RWPE2 (cell line): ENCODE results near the gene SPAG6.

ENCODE experiments used
- ATAC-seq: fragments of 200-7000 bp; cut with Tn5 transposase; 3 replicates; pipeline ENCODE4 v1.9.1; 2021; ENCODE audit warnings: low read depth
- DNase-seq: peaks from one replicate; pipeline ENCODE4 v3.0.0-alpha.2; 2020; ENCODE audit warnings: low spot score
- H3K27ac ChIP-seq: fragments of 450-650 bp; 2 replicates; pipeline ENCODE4 v1.5.1; 2017; ENCODE audit warnings: mild to moderate bottlenecking; ENCODE audit not compliant: poor library complexity, severe bottlenecking
- H3K27me3 ChIP-seq: fragments of 250-450 bp; sonication (Bioruptor Pico); 2 replicates; pipeline ENCODE4 v1.5.1; 2021; ENCODE audit warnings: mild to moderate bottlenecking, moderate library complexity; ENCODE audit not compliant: insufficient read depth, poor library complexity, severe bottlenecking
- H3K36me3 ChIP-seq: fragments of 250-450 bp; sonication (Bioruptor Pico); 2 replicates; pipeline ENCODE4 v1.5.1; 2020; ENCODE audit warnings: low read depth, mild to moderate bottlenecking, moderate library complexity
- H3K4me1 ChIP-seq: fragments of 250-450 bp; sonication (Bioruptor Pico); 2 replicates; pipeline ENCODE4 v1.5.1; 2021; ENCODE audit warnings: mild to moderate bottlenecking, moderate library complexity; ENCODE audit not compliant: insufficient read depth, poor library complexity, severe bottlenecking
- H3K4me3 ChIP-seq: fragments of 250-450 bp; sonication (Bioruptor Pico); 2 replicates; pipeline ENCODE4 v1.5.1; 2021; ENCODE audit warnings: mild to moderate bottlenecking, moderate library complexity; ENCODE audit not compliant: severe bottlenecking
- H3K9me3 ChIP-seq: fragments of 250-450 bp; sonication (Bioruptor Pico); 2 replicates; pipeline ENCODE4 v1.5.1; 2021; ENCODE audit warnings: mild to moderate bottlenecking, moderate library complexity; ENCODE audit not compliant: severe bottlenecking
- TF ChIP-seq, protein P1 (sequence below): fragments of 450-650 bp; IDR thresholded peaks from one replicate; pipeline ENCODE4 v1.5.1; 2017; ENCODE audit warnings: mild to moderate bottlenecking, moderate library complexity; ENCODE audit not compliant: poor library complexity, severe bottlenecking

The SPAG6 gene

GRCh38 chr10:22459496-22459895, 114.2 kb downstream of the SPAG6 start:
- no peaks in the 10 kb centered on the region for H3K9me3 ChIP-seq
- no peak overlapping the region for H3K27ac ChIP-seq
- no peaks in the 10 kb centered on the region for H3K27me3 ChIP-seq
- ATAC-seq (no peak), DNase-seq (no peak)
- no peaks in the 10 kb centered on the region for H3K36me3 ChIP-seq
- no peaks in the 10 kb centered on the region for H3K4me1 ChIP-seq
- TF ChIP-seq, protein P1, sequence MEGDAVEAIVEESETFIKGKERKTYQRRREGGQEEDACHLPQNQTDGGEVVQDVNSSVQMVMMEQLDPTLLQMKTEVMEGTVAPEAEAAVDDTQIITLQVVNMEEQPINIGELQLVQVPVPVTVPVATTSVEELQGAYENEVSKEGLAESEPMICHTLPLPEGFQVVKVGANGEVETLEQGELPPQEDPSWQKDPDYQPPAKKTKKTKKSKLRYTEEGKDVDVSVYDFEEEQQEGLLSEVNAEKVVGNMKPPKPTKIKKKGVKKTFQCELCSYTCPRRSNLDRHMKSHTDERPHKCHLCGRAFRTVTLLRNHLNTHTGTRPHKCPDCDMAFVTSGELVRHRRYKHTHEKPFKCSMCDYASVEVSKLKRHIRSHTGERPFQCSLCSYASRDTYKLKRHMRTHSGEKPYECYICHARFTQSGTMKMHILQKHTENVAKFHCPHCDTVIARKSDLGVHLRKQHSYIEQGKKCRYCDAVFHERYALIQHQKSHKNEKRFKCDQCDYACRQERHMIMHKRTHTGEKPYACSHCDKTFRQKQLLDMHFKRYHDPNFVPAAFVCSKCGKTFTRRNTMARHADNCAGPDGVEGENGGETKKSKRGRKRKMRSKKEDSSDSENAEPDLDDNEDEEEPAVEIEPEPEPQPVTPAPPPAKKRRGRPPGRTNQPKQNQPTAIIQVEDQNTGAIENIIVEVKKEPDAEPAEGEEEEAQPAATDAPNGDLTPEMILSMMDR, result no peak
- H3K4me3 ChIP-seq, result no peak overlapping the region

GRCh38 chr10:22460101-22460500, 114.8 kb downstream of the SPAG6 start:
- Histone ChIP-seq H3K27ac (no peak overlapping the region), H3K9me3 (no peaks in the 10 kb centered on the region), H3K4me3 (no peak overlapping the region), H3K4me1 (no peaks in the 10 kb centered on the region), H3K36me3 (no peaks in the 10 kb centered on the region), H3K27me3 (no peaks in the 10 kb centered on the region)
- DNase-seq (no peak), ATAC-seq (no peak)
- TF ChIP-seq, protein P1, result no peak

DNA sequence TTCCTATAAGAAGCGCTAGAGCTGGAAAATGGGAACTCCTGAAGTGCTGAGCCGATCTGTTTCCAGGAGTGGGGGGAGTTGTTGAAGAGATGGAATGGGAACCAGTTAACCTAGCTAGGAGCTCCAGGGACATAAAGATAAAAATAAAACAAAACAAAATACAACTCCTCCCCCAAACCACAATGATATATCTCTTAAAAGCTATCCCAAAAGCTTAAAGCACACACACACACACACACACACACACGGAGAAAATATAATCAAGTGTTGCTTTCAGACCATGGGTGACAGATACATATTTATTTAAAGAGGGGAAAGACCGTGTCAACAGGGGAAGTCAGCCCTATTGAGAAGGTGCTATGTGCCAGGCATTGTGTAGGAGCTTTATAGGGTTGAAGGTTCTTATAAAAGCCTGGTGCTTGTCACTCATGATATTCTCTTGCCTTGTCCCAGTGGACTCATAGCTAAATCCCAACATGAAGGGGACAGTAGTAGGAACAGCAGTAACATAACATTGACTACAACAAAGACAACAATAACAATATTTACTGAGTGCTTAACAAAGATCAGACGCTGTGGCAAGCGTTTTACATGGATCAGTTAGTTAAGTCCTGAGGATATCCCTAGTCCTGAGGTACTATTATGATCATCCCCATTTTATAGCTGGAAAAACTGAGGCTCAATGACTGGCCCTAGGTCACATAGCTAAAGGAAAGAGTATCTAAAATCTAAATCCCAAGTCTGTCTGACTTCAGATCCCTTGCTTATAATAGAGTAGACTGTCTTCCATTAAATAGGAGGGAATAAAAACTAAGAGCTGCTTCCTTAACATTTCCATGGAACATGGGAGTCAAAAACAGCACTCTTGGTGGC, 115.5 kb downstream of the SPAG6 start:
- ATAC-seq (no peak), DNase-seq (no peak)
- H3K4me1 ChIP-seq, result no peaks in the 10 kb centered on the region
- no peaks in the 10 kb centered on the region for H3K36me3 ChIP-seq
- no peak overlapping the region for H3K4me3 ChIP-seq
- TF ChIP-seq, protein P1, result no peak
- no peaks in the 10 kb centered on the region for H3K27me3 ChIP-seq
- no peak overlapping the region for H3K27ac ChIP-seq
- no peaks in the 10 kb centered on the region for H3K9me3 ChIP-seq

DNA sequence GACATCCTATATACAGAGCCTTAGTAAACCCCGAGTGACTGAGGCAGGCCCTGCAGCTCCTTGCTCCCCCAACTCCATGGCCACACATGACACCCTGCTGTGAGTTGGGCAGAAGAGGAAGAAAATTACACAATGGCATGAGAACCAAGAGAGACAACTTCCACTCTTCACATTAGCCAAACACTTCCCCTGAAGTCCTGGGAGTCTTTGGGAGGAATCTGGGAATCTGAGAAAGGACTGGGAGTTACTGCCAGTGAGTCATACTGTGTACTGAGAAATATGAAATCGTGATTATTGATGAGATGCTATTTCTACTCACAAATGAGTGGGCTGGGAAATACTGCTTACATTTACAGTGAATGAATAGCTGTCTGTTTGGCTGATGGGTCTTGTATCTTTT, 116.6 kb downstream of the SPAG6 start:
- ATAC-seq (0 out of 3 replicates have a peak, but pooled peaks have one; percentile 17), DNase-seq (no peak)
- TF ChIP-seq, protein P1, result no peak
- no peaks in the 10 kb centered on the region for H3K9me3 ChIP-seq
- H3K36me3 ChIP-seq, result no peaks in the 10 kb centered on the region
- H3K4me1 ChIP-seq, result no peaks in the 10 kb centered on the region
- no peak overlapping the region for H3K27ac ChIP-seq
- H3K4me3 ChIP-seq, result no peak overlapping the region
- H3K27me3 ChIP-seq, result no peaks in the 10 kb centered on the region

DNA sequence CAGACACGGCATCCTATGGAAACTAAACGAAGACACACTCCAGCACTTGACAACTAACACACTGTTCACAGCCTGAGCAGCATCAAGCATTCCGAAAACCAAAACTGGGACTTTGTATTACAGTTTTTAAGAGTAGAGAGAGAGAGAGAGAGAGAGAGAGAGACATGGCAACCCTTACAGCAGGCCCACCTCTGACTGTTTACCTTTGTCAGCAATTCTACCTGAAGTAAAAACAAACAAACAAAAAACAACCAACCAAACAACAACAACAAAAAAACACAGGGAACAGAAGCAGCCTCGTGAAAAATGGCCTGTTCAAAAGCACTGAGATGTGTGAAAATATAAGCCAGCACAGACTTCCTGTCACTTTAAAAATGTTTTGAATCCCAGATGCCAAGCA, 118.0 kb downstream of the SPAG6 start:
- Histone ChIP-seq H3K27me3 (no peaks in the 10 kb centered on the region), H3K9me3 (no peaks in the 10 kb centered on the region), H3K4me3 (no peak overlapping the region), H3K27ac (no peak overlapping the region), H3K4me1 (no peaks in the 10 kb centered on the region), H3K36me3 (no peaks in the 10 kb centered on the region)
- TF ChIP-seq, protein P1, result no peak
- ATAC-seq (no peak), DNase-seq (no peak)
